ACC112 (cell line): Measurements from ENCODE around the gene STEAP2.

ENCODE experiments used
- H2AFZ ChIP-seq: fragments of 200-600 bp; sonication (generic); one replicate; pipeline ENCODE4 v1.6.0; 2017; ENCODE audit warnings: antibody characterized with exemption, low read length; ENCODE audit not compliant: unreplicated experiment
- H3K27ac ChIP-seq: fragments of 200-600 bp; sonication (generic); 2 replicates; pipeline ENCODE4 v1.5.1; 2014; ENCODE audit warnings: low read depth, mild to moderate bottlenecking, antibody characterized with exemption, low read length, moderate library complexity
- H3K27me3 ChIP-seq: fragments of 200-600 bp; sonication (generic); 2 replicates; pipeline ENCODE4 v1.6.1; 2014; ENCODE audit warnings: mild to moderate bottlenecking, antibody characterized with exemption, low read length, moderate library complexity, mixed read lengths; ENCODE audit not compliant: insufficient read depth
- H3K36me3 ChIP-seq: fragments of 200-600 bp; sonication (generic); 2 replicates; pipeline ENCODE4 v1.6.1; 2016; ENCODE audit warnings: mild to moderate bottlenecking, antibody characterized with exemption, low read length, moderate library complexity, mixed read lengths; ENCODE audit not compliant: insufficient read depth
- H3K4me1 ChIP-seq: fragments of 200-600 bp; sonication (generic); one replicate; pipeline ENCODE4 v1.6.1; 2016; ENCODE audit warnings: low read length, mixed read lengths; ENCODE audit not compliant: insufficient read depth, unreplicated experiment, control insufficient read depth
- H3K4me3 ChIP-seq: fragments of 200-600 bp; sonication (generic); 2 replicates; pipeline ENCODE4 v1.5.1; 2014; ENCODE audit warnings: mild to moderate bottlenecking, low read depth, low read length
- H3K79me2 ChIP-seq: fragments of 200-600 bp; sonication (generic); one replicate; pipeline ENCODE4 v1.6.0; 2016; ENCODE audit warnings: low read length; ENCODE audit not compliant: control insufficient read depth, unreplicated experiment, insufficient read depth

STEAP2 gene

DNA sequence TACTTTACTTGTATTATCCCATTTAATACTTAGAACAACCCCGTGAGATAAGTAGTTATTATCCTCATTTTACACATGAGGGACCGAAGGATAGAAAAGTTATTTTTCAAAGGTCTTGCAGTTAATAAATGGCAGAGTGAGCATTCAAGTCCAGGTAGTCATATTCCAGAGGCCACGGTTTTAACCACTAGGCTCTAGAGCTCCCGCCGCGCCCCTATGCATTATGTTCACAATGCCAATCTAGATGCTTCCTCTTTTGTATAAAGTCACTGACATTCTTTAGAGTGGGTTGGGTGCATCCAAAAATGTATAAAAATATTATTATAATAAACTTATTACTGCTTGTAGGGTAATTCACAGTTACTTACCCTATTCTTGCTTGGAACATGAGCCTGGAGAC is 22.0 kb downstream of the STEAP2 start:
- H3K79me2 ChIP-seq, result no peaks in the 10 kb centered on the region
- H3K4me1 ChIP-seq, result no peaks in the 10 kb centered on the region
- peaks cover 10% of the 10 kb centered on the region for H3K36me3 ChIP-seq
- no peak overlapping the region for H3K4me3 ChIP-seq
- no peaks in the 10 kb centered on the region for H3K27me3 ChIP-seq
- no peak overlapping the region for H2AFZ ChIP-seq
- H3K27ac ChIP-seq, result no peak overlapping the region

- no peak overlapping the region for H3K4me3 ChIP-seq
- no peak overlapping the region for H2AFZ ChIP-seq
- peaks cover 4% of the 10 kb centered on the region; the same call in 1 of the 2 replicates for H3K36me3 ChIP-seq
- no peaks in the 10 kb centered on the region for H3K4me1 ChIP-seq
- H3K27ac ChIP-seq, result no peak overlapping the region
- H3K27me3 ChIP-seq, result no peaks in the 10 kb centered on the region
- H3K79me2 ChIP-seq, result no peaks in the 10 kb centered on the region
These were observed 25.3 kb downstream of the STEAP2 start for GRCh38 chr7:90236721-90237289.

- no peak overlapping the region for H3K27ac ChIP-seq
- H3K4me1 ChIP-seq, result no peaks in the 10 kb centered on the region
- no peak overlapping the region for H3K4me3 ChIP-seq
These were observed 26.5 kb downstream of the STEAP2 start for GRCh38 chr7:90238022-90238421.

GRCh38 chr7:90238583-90238982 is 27.0 kb downstream of the STEAP2 start:
- Histone ChIP-seq H3K36me3 (no peaks in the 10 kb centered on the region), H3K79me2 (no peaks in the 10 kb centered on the region), H3K27ac (no peak overlapping the region), H2AFZ (no peak overlapping the region), H3K4me3 (no peak overlapping the region), H3K27me3 (no peaks in the 10 kb centered on the region), H3K4me1 (no peaks in the 10 kb centered on the region)

More at GRCh38 chr7:90238022-90238421, 26.5 kb downstream of the STEAP2 start:
- Histone ChIP-seq H3K36me3 (no peaks in the 10 kb centered on the region), H2AFZ (no peak overlapping the region), H3K79me2 (no peaks in the 10 kb centered on the region), H3K27me3 (no peaks in the 10 kb centered on the region)

- no peaks in the 10 kb centered on the region for H3K4me1 ChIP-seq
- no peak overlapping the region for H3K27ac ChIP-seq
- no peak overlapping the region for H2AFZ ChIP-seq
These were observed 27.5 kb downstream of the STEAP2 start for GRCh38 chr7:90239050-90239449.

DNA sequence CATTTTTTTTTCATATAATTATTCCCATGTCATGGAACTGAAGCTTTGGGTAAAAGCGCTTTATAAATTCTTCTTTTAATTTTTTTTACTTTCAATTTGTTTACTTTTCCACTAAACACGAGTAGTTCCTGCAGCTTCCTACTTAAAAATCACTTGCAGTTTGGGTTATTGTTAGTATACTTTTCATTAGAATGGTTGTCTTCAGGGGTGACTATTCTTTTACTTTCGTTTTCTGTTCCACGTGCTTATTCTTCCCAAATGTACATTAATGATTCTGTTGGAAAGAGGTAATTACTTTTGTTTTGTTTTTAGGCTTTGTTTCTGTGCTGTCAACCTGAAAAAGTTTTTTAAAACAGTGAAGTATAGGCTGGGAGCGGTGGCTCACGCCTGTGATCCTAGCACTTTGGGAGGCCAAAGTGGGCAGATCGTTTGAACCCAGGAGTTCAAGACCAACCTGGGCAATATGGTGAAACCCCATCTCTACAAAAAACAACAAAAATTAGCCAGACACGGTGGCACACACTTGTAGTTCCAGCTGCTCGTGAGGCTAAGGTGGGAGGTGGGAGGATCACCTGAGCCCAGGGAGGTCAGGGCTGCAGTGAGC is 28.2 kb downstream of the STEAP2 start:
- Histone ChIP-seq H3K27ac (no peak overlapping the region), H2AFZ (no peak overlapping the region), H3K4me3 (peak overlapping the region; percentile 56)

More at GRCh38 chr7:90239050-90239449, 27.5 kb downstream of the STEAP2 start:
- no peaks in the 10 kb centered on the region for H3K27me3 ChIP-seq
- H3K36me3 ChIP-seq, result no peaks in the 10 kb centered on the region
- no peaks in the 10 kb centered on the region for H3K79me2 ChIP-seq
- H3K4me3 ChIP-seq, result peak overlapping the region; percentile 56; the same call in 1 of the 2 replicates

DNA sequence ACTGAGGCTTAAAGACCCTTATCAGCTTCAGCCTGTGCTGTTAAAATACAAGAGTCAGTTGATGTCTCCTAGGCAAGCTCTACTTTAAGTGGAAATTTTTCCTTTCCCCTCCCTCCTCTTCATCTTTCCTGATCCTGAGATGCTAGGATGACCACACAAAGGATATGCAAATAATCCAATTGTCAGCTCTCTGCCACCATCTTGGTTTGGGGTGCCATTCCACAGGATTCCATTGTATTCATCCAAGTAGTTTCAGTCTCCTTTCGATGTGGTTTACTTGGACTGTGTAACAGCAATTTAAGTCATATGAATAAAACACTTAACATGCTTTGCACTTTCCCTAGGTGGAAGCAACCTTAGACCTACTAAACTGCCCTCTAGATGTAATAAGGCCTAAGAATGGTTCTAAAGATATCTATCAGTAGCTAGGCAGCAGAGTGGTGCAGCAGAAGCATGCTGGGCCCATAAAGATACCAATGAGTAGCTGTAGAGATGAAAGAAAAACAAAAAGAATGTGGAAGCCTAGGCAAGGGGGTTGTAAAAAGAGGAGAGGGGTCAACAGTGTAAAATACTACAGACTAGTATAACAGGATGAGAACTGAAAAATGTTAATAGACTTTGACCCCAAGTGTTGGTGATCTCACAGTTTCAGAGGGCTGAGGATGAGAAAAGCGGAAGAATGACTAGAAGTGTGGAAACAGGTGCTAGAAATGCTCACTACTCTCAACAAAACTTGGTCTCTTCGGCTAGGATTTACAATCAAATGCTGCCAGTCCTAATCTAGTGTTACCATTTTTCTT is 31.0 kb downstream of the STEAP2 start:
- Histone ChIP-seq H3K4me1 (peaks cover 4% of the 10 kb centered on the region), H3K27me3 (no peaks in the 10 kb centered on the region), H3K4me3 (no peak overlapping the region), H3K79me2 (no peaks in the 10 kb centered on the region), H3K27ac (no peak overlapping the region), H3K36me3 (no peaks in the 10 kb centered on the region), H2AFZ (no peak overlapping the region)

More for the DNA sequence above, 28.2 kb downstream of the STEAP2 start:
- H3K79me2 ChIP-seq, result no peaks in the 10 kb centered on the region
- H3K36me3 ChIP-seq, result no peaks in the 10 kb centered on the region
- H3K4me1 ChIP-seq, result peaks cover 4% of the 10 kb centered on the region
- H3K27me3 ChIP-seq, result no peaks in the 10 kb centered on the region

GRCh38 chr7:90243556-90243955 is 32.0 kb downstream of the STEAP2 start:
- Histone ChIP-seq H3K4me1 (peaks cover 4% of the 10 kb centered on the region), H3K36me3 (no peaks in the 10 kb centered on the region), H3K27ac (no peak overlapping the region), H2AFZ (no peak overlapping the region), H3K79me2 (no peaks in the 10 kb centered on the region), H3K27me3 (no peaks in the 10 kb centered on the region), H3K4me3 (no peak overlapping the region)

DNA sequence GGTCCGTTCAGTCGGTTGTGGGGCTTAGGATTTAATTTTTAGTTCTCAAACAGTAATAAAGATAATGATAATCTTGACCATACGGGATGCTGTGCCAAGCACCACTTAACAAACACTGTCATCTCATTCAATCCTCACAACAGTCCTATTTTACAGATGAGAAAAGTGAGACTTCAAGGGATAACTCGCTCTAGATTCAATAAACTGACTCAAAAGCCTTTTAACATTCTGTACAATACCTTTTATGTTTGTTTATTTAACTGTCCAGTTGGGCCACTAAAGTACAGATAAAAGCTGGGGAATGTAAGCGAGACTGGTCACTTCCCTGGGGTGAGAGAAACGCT is 33.0 kb downstream of the STEAP2 start:
- Histone ChIP-seq H3K36me3 (no peaks in the 10 kb centered on the region), H3K27ac (no peak overlapping the region), H3K27me3 (no peaks in the 10 kb centered on the region), H2AFZ (peak overlapping the region; percentile 69), H3K4me1 (peaks cover 7% of the 10 kb centered on the region), H3K79me2 (no peaks in the 10 kb centered on the region), H3K4me3 (peak overlapping the region; percentile 80)

DNA sequence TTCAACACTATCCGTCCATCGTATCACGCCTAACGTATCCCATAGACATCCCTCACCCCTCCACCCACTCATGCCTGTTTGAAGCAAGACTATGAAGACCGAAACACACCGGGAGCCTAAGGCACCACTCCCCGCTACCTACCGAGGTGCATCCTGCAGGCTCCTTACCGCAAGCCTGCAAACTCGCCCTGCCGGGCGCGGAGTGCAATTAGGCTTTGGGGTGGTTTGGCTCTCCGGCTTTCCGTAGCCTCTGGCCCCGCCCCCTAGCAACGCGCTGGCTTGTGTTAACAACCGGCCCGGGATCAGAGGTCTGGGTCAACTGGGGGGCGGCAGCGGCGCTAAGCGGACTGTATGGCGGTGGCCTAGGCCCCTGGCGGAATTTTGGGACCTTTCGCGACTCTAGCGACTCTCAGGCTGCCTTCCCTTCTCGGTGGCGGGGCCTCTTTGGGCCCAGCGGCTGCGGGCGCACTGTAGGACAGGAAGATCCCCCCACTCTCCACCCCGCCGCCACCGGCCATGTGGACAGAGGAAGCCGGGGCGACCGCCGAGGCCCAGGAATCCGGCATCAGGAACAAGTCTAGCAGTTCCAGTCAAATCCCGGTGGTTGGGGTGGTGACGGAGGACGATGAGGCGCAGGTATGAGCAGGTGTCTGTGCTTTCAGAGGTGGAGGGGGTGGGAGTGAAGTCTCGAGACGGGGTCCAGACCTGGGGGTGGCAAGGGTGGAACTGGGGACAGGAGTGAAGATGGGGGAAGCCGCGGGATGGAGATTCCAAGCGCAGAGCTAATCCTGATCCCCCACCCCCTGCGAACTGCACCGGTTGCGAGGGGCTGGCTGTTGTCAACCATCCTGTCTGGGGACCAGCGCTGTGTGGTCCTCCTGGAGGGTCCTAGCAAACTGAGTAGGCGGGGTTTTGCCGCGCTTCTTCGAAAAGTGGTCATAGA is 33.6 kb downstream of the STEAP2 start, which contains the start of gene CFAP69:
Gene CFAP69, plus strand, starts transcription at position 266 of the 943 bp plus-strand sequence. Its CDS starts 251 bp downstream, at position 517.
- H3K79me2 ChIP-seq, result no peaks in the 10 kb centered on the region
- no peaks in the 10 kb centered on the region for H3K36me3 ChIP-seq
- peak within 1 kb of the TSS; percentile 69 for H2AFZ ChIP-seq
- H3K27ac ChIP-seq, result peak within 1 kb of the TSS; percentile 44; the same call in 1 of the 2 replicates
- H3K27me3 ChIP-seq, result no peaks in the 10 kb centered on the region
- peaks cover 14% of the 10 kb centered on the region for H3K4me1 ChIP-seq
- H3K4me3 ChIP-seq, result peak within 1 kb of the TSS; percentile 80
